GM21825 (cell line): ENCODE measurements around the gene CLDN15.
A peak's percentile ranks its signal among the peaks of the same experiment; 100 is the strongest.
"Not testable (repeated sequence)": the region's sequence is repeated elsewhere in the genome, so short reads cannot be mapped to it uniquely, and the experiment has no call there.

Experiments
- ATAC-seq: cut with Tn5 transposase; IDR thresholded peaks from one replicate; pipeline ENCODE4 v1.9.1; 2021; ENCODE audit warnings: mild to moderate bottlenecking, moderate library complexity; ENCODE audit not compliant: unreplicated experiment

CLDN15 gene, protein sequence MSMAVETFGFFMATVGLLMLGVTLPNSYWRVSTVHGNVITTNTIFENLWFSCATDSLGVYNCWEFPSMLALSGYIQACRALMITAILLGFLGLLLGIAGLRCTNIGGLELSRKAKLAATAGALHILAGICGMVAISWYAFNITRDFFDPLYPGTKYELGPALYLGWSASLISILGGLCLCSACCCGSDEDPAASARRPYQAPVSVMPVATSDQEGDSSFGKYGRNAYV

DNA sequence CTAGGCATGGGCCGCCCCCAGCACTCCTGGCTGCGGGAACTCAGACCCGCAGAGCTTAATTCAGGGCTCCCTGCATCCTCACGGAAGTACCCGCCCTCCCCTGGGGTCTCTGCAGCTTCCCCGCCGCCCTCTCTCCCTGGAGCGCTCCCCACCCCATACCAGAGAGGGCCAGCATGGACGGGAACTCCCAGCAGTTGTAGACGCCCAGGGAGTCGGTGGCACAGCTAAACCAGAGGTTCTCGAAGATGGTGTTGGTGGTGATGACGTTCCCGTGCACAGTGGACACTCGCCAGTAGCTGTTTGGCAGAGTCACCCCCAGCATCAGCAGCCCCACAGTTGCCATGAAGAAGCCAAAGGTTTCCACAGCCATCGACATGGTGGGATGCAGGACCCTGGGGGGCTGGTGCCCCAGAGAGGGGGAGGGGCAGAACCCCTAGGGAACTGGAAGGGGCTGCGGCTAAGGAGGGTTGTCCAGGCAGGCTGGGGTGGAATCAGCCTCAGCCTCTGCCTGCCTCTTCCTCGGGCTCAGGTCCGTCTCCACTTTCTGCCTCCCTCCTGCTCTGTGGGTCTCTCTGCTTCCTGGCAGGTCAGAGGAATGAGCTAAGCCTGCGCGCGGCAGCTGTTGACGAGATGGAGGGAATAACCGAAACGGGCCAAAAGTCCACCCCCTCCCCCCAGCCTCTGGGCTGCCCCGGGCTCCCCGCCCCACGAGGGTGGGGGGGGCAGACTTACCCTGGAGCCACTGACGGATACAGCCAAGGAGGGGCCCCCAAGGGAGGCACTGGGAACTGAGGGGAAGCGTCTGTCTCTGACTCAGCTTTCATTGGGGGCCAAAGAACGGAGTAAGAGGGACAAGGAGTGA is at the start of gene CLDN15:
CLDN15 (minus strand) TSS at position 597 of the 862 bp plus-strand sequence; CDS start at position 376, 221 bp downstream.
- no peak for ATAC-seq

DNA sequence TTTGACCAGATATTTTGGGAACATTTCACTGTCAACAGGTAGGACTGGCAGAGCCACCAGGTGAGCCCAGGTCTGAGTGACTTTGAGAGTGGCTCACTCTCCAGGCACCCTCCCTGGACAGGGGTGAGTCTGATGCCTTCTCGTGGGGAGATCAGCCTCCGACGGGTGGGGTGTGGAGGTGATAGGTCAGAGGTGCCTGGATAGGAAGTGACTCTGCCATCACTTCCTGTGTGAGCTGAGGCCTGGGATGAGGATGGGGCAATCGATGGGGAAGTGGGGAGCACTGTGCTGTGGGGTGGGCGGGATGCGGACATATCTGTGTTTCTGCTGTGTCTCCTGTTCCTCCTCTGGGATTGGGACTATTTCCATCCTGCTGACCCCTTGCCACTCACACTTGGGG is 49.4 kb upstream of the CLDN15 start:
- no peak for ATAC-seq

DNA sequence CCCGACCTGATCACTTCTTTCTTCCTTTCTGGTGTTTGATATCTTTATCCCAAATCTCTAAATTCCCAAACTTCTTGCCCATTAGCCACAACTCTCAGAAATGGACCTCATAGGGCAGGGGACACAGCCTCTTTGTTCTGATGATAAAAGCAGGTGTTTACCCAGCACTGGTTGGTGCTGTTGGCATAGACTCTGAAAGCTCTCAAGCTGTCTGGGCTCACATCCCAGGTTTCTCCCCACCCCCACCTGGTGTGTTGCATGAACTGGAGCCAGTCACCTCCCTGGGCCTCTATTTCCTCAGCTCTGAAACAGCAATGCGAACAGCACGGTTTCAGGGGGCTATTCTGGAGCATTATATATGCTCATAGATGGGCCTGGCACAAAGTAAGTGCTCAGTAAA is 48.3 kb upstream of the CLDN15 start:
- ATAC-seq = not testable (repeated sequence)

DNA sequence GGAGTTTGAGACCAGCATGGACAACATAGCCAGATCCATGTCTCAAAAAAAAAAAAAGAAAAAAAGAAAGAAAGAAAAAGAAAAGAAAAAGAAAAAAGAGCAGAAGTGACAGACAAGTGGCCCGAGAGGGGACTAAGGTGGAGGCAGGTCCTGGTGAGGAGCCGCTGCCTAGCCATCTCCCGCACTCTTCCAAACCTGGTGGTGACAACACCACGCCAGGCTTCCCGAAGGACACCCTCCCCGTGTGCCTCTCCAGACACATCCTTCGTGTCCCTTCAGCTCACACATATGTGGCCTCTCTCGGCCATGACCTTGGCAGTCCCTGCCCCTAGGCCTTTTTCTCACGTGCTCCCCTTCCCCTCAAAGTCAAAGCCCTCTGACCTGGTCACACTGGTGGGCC is 47.6 kb upstream of the CLDN15 start:
- no peak for ATAC-seq

DNA sequence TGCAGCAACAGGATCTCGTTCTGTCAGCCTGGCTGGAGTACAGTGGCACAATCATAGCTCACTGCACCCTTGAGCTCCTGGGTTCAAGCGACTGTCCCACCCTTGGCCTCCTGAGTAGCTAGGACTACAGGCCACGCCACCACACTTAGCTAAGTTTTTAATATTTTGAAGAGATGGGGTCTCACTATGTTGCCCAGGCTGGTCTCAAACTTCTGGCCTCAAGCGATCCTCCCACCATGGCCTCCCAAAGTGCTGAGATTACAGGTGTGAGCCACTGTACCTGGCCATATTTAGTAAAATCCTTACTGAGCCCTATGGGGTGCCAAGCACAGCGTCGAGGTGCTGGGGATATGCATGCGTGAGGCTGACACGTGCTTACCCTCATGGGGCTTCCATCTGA is 43.3 kb upstream of the CLDN15 start:
- ATAC-seq = not testable (repeated sequence)

DNA sequence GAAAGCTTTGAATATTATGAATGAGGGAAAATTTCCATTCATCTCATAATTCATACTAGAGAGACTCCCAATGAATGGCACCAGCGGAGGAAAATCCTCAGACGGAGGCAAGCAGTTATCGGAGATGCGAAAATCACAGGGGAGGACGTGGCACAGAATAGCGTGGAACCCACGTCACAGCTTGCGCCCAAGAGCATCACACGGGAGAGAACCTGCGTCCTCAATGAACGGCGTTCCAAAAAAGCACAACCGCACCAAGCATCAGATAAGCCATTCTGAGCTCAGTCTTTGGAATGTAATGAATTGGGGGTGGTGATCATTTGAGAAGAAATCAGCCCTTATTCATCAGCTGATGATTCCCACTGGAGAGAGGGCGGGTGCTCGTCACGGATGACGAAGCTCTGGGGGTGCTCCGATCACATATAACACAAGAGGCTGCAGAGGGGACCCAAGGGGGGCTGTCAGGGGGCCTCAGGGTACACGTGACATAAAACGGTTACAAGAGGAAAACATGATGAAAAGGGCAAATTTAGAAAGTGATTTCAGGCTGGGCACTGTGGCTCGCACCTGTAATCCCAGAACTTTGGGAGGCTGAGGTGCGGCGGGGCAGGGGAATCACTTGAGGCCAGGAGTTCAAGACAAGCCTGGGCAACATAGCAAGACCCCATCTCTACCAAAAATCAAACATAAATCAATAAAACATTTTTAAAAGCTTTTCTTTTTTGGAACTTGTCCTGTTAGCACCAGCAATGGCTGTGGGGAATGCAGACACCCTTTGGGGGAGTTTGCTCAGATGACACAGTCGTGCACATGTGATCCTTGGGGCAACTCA is 41.1 kb upstream of the CLDN15 start:
- ATAC-seq = no peak

DNA sequence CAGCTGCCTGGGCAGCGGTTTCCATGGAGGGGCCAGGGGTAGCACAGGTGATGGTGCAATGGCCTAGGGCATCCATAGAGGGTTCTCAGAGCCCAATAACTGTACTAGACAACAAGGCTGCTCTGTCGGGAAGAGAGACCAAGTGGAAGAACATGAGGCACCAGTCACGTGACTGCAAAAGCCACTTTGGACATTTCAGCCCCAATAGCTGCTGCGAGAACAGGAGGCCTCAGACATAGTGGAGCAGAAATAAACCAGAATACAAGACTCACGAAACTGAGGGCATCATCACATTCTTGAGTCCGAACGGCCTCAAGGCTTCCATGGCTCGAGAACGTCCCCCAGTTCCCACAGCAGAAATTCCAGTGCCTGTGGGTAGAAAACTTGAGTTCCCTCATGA is 39.6 kb upstream of the CLDN15 start:
- ATAC-seq = no peak

DNA sequence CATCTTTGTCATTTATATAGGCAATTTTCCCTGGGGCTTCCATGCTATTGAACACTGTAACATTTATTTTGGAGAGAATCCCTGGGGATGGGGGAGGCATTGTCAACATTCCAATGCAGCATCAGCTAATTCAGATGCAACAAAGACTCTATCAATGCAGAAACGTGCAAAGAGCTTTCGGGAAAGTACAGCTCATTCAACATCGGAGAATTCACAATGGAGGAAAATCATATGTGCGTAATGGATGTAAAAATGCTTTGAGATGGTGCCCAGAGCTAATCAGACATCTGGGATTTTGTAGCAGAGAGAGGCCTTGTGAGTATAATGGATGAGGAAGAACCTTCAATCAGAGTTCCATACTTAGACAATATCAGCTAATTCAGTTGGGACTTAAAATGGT is 35.6 kb upstream of the CLDN15 start:
- ATAC-seq = no peak

DNA sequence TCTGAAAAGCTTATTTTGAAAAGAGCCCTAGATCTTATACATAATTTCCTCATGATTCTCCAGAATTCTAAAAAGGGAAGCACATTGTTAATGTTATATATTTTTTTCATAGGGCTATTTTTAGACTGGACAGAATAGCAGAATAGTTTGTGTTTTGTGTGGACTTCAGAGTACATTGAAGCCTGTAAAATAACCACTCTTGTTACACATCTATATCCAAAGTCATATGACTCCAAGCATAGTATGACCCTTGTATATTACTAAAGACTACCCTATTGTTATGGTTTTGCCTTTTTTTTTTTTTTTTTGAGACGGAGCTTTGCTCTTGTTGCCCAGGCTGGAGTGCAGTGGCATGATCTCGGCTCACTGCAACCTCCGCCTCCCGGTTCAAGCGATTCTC is 33.4 kb upstream of the CLDN15 start:
- no peak for ATAC-seq

DNA sequence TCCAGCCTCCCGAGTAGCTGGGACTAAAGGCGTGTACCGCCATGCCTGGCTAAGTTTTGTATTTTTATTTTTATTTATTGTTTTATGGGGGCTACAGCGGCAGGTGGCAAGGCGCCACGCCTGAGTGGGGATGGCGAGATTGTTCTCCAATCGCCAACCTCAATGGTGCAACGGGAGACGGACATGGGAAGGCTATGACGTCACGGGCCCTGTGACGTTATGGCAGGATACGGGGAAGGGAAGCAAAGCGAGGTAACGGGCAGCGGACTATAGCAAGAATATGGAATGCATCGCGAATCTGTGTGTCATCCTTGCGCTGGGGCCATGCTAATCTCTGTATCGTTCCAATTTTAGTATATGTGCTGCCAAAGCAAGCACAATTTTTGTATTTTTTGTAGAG is 32.1 kb upstream of the CLDN15 start:
- no peak for ATAC-seq

DNA sequence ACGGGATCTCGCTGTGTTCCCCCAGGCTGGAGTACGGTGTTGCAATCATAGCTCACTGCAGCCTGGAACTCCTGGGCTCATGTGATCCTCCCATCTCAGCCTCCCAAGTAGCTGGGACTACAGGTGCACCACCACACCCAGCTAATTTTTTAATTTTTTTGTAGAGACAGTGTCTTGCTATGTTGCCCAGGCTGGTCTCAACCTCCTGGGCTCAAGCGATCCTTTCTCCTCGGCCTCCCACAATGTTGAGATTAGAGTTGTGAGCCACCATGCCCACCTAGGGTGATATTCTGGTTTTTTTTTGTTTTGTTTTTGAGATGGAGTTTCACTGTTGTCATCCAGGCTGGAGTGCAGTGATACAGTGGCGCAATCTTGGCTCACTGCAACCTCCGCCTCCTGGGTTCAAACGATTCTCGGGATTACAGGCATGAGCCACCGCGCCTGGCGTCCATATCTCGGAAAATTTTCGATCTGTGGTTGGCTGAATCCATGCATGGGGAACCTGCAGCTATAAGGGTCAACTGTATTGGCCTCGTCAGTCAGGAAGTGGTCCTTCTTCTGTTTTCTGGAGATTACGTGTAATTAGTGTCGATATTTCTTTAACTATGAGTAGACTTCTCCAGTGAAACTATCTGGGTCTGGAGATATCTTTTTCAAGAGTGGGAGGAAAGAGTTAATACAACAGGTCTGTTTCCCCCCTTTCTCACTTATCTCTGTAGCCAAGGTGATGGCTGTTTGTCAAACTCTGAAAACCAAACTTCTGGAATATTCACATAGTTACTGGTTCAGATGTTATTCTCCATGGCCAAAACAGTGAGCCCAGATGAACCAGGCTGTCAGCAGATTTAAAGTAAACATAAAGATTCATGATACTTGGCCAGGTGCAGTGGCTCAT is 28.3 kb upstream of the CLDN15 start:
- ATAC-seq = no peak

DNA sequence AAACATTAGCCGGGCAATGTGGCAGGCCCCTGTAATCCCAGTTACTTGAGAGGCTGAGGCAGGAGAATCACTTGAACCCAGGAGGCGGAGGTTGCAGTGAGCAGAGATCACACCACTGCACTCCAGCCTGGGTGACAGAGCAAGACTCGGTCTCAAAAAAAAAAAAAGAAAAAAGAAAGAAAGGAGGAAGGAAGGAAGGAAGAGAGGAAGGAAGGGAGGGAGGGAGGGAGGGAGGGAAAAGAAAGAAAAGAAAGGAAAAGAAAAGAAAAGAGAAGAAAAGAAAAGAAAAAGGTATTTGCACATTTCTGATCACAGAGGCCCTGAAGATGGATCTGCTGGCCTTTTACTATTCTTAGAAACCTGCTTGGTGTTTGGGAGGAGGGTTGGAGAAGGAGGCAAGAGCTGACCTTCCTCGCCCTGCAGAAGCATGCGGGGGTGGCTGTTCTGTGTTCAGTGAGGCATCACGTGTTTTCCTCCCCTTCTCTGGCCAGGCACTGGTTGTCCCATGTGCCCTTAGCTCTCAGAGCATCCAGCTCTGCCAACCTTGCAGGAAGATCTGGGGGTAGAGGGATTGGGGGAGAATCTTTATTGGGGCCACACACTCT is 26.6 kb upstream of the CLDN15 start:
- ATAC-seq = not testable (repeated sequence)

DNA sequence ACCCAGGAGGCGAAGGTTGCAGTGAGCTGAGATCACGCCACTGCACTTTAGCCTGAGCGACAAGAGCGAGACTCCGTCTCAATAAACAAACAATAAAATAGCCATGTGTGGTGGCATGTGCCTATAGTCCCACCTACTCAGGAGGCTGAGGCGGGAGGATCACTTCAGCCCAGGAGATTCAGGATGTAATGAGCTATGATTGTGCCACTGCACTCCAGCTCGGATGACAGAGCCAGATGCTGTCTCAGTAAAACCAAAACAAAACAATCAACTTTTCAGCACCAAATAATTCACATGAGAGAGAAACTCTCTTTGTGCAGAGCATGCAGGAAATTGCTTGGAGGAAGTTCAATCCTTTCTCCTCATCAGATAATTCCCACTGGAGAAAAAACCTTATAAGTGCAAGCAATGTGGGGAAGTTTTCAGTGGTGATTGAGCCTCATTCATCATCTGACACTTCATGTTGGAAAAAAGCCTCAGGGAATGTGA is 20.7 kb upstream of the CLDN15 start:
- no peak for ATAC-seq

DNA sequence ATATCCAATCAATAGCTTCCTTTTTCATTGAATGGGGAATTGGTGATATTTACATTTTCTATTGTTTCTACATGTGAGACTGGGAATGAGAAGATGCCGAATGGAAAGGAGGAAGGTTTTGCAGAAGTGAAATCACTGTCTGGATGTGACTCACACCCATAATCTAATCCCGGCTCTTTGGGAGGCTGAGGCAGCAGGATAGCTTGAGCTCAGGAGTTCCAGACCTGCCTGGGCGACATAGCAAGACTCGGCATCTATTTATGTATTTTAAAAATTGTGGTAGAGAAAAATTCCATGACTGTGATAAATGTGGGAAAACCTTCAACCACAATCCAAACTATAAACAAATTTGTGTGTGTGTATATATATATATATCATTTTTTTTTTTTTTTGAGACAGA is 18.2 kb upstream of the CLDN15 start:
- ATAC-seq = no peak

DNA sequence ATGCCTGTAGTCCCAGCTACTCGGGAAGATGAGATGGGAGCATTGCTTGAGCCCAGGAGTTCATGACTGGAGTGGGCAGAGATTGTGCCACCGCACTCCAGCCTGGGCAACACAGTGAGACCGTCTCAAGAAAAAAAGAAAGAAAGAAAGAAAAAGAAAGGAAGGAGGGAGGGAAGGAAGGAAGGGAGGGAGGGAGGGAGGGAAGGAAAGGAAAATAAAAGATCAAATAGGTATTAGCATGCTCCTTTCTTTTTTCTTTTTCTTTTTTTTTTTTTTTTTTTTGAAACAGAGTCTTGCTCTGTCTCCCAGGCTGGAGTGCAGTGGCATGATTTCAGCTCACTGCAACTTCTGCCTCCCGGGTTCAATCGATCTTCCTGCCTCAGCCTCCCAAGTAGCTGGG is 15.6 kb upstream of the CLDN15 start:
- not testable (repeated sequence) for ATAC-seq

DNA sequence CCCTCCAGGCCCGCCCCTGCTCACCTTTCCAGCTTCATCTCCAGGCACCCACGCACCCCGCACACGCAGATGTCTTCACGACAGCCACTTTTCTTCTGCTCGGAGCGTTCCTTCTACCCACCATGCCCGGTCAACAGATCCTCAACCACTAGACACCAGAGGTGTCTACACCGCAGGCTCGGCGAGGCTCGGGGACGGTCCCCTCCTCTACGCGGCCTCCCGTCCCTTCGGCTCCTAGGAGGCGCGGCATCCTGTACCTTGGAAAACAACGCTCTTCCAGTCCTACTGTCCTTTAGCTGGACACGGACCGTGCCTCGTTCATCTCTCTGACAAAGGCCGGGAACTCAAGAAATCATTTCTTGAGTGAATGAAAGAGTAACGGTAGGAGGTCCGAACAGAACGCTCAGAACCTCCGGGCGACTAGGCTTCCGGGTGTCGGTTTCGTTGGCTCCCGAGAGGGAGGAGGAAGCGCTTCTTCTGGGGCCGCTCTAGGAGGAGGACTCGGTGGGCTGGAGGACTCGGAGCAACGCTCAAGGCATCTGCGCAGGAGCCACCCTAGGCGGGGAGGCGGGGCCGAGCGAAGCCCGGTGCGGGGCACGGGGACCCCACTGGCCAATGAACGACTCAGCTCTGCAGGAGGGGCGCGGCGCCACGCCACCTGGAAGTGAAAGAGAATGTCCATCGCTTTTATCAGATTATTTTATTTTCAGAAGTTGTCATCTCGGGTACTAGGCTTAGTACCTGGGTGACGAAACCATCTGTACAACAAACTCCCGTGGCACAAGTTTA is 14.5 kb upstream of the CLDN15 start:
- peak; percentile 95 for ATAC-seq

DNA sequence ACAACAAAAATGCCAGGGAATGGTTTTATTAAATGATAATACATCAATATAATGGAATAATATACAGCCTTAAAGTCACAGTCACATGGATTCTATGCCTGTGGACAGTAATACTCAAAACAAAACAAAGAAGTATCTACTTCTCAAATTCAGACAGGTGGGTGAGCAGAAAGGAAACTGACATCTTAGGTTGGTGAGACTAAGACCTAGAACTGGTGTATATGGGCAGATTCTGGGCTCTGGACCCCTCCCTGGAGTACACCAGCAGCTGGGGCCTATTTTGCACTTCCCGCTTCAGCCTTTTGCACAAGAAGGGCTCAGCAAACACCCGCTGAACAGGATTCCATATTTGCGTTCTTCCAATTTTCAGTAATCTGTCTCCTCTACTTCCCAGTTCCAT is 12.7 kb upstream of the CLDN15 start:
- ATAC-seq = no peak

DNA sequence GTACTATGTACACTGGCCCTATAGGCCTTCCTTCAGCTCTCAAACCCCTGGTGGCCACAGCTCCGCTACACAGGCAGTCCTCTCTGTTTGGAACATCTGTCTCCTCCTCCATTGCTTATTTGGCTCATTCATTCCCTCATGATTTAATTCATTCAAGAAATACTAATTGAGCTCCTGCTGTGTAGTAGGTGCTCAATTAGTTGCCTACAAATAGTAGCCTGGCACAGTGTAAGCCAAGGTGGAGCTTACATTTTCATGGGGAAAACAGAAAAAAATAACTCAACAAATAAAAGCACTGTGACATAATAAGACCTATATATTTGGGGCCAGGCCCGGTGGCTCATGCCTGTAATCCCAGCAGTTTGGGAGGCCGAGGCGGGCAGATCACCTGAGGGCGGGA is 10.7 kb upstream of the CLDN15 start:
- ATAC-seq = no peak

DNA sequence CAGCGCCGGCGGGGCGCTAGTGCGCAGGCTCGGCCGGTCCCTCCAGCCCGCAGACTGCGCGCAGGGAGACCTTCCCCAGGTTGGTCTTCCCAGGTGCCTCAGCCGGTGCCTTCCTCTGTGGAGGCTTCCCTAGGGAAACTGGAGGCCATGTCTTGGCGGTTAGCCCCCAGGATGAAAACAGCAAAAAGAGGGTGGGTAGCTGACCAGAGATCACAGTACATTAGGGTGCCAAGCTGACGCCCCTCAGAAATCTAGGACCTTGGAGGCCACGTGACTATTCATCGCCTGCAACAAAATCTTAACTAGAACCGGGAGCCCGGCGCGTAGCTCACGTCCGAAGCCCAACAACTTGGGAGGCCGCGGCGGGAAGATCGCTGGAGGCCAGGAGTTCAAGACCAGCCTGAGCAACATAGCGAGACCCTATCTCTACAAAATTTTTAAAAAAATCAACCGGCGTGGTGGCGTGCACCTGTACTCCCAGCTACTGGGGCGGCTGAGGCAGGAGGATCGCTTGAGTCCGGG is 7.6 kb upstream of the CLDN15 start:
- ATAC-seq = no peak
